GM12878 (cell line): ENCODE data around the gene MBOAT7. TPM values are rescaled to one million over a fixed set of nuclear protein-coding genes. Genes with fewer than 3 reads are reported as not detected.

Experiments
- ATF7 ChIP-seq: fragments of 450-650 bp; IDR thresholded peaks from 2 replicates; pipeline ENCODE4 v1.6.1; 2016; ENCODE audit warnings: low read depth, mild to moderate bottlenecking
- BCL11A ChIP-seq: IDR thresholded peaks from 2 replicates; pipeline ENCODE4 v1.6.1; 2011; ENCODE audit warnings: low read depth, low read length
- BRCA1 ChIP-seq: IDR thresholded peaks from 2 replicates; pipeline ENCODE4 v1.6.1; 2011; ENCODE audit warnings: low read depth, low read length, improper control_type of control experiment
- CHD2 ChIP-seq: IDR thresholded peaks from 2 replicates; pipeline ENCODE4 v1.6.1; 2011; ENCODE audit warnings: low read depth, low read length, improper control_type of control experiment, borderline replicate concordance
- DPF2 ChIP-seq: fragments of 450-650 bp; IDR thresholded peaks from 2 replicates; pipeline ENCODE4 v1.6.1; 2017; ENCODE audit warnings: mild to moderate bottlenecking
- E2F4 ChIP-seq: IDR thresholded peaks from 2 replicates; pipeline ENCODE4 v1.6.1; 2012; ENCODE audit warnings: low read depth, low read length, improper control_type of control experiment
- ESRRA ChIP-seq: IDR thresholded peaks from 2 replicates; pipeline ENCODE4 v1.6.1; 2012; ENCODE audit warnings: mild to moderate bottlenecking, low read length, improper control_type of control experiment
- FOS ChIP-seq: IDR thresholded peaks from 3 replicates; pipeline ENCODE4 v1.6.1; 2011; ENCODE audit warnings: borderline replicate concordance; ENCODE audit not compliant: insufficient read length; ENCODE audit errors: extremely low read depth
- FOXK2 ChIP-seq: fragments of 450-650 bp; IDR thresholded peaks from 2 replicates; pipeline ENCODE4 v1.6.1; 2017; ENCODE audit warnings: mild to moderate bottlenecking, moderate library complexity
- GABPA ChIP-seq: IDR thresholded peaks from 2 replicates; pipeline ENCODE4 v1.6.1; 2014; ENCODE audit warnings: antibody characterized with exemption, low read depth, mild to moderate bottlenecking, inconsistent platforms
- GATAD2B ChIP-seq: fragments of 450-650 bp; conservative IDR thresholded peaks from 2 replicates; pipeline ENCODE4 v1.6.1; 2017; ENCODE audit warnings: low read depth, mild to moderate bottlenecking, moderate library complexity
- IKZF1 ChIP-seq: fragments of 450-650 bp; conservative IDR thresholded peaks from 2 replicates; pipeline ENCODE4 v1.6.1; 2017; ENCODE audit warnings: antibody characterized with exemption, mild to moderate bottlenecking
- IKZF2 ChIP-seq, 2 experiments: fragments of 450-650 bp; IDR thresholded peaks; 2 replicates each; pipeline ENCODE4 v1.6.1; 2017; ENCODE audit warnings: mild to moderate bottlenecking in 2 of 2, moderate library complexity in 2 of 2
- IRF4 ChIP-seq: IDR thresholded peaks from 2 replicates; pipeline ENCODE4 v1.6.1; 2011; ENCODE audit warnings: low read depth, low read length
- JUNB ChIP-seq: IDR thresholded peaks from 2 replicates; pipeline ENCODE4 v1.6.1; 2016; ENCODE audit warnings: antibody characterized with exemption, mild to moderate bottlenecking
- LARP7 ChIP-seq: fragments of 450-650 bp; IDR thresholded peaks from 2 replicates; pipeline ENCODE4 v1.6.1; 2017; ENCODE audit warnings: mild to moderate bottlenecking
- MAX ChIP-seq: IDR thresholded peaks from 2 replicates; pipeline ENCODE4 v1.6.1; 2012; ENCODE audit warnings: low read depth, low read length, improper control_type of control experiment
- MYB ChIP-seq: fragments of 150-350 bp; IDR thresholded peaks from 2 replicates; pipeline ENCODE4 v1.6.1; 2014; ENCODE audit warnings: mild to moderate bottlenecking, low read depth, low read length, borderline replicate concordance
- NBN ChIP-seq: fragments of 450-650 bp; IDR thresholded peaks from 2 replicates; pipeline ENCODE4 v1.6.1; 2016
- NR2C2 ChIP-seq: IDR thresholded peaks from 2 replicates; pipeline ENCODE4 v1.6.1; 2011; ENCODE audit warnings: borderline replicate concordance, low read depth; ENCODE audit not compliant: control insufficient read depth, insufficient read length
- RAD51 ChIP-seq: fragments of 450-650 bp; IDR thresholded peaks from 2 replicates; pipeline ENCODE4 v1.6.1; 2016; ENCODE audit warnings: moderate library complexity, mild to moderate bottlenecking, inconsistent platforms
- RB1 ChIP-seq: fragments of 450-650 bp; formaldehyde crosslinking; IDR thresholded peaks from 2 replicates; pipeline ENCODE4 v1.6.1; 2017; ENCODE audit warnings: mild to moderate bottlenecking, borderline replicate concordance
- RELA ChIP-seq: fragments of 450-650 bp; IDR thresholded peaks from 2 replicates; pipeline ENCODE4 v1.8.0; 2014; ENCODE audit warnings: borderline replicate concordance; ENCODE audit not compliant: partially characterized antibody
- RUNX3 ChIP-seq: IDR thresholded peaks from 2 replicates; pipeline ENCODE4 v1.6.1; 2012; ENCODE audit warnings: low read length, inconsistent platforms
- SMARCA5 ChIP-seq: fragments of 450-650 bp; IDR thresholded peaks from 2 replicates; pipeline ENCODE4 v1.6.1; 2017; ENCODE audit warnings: mild to moderate bottlenecking
- SMC3 ChIP-seq: IDR thresholded peaks from 2 replicates; pipeline ENCODE4 v1.6.1; 2011; ENCODE audit warnings: low read length, improper control_type of control experiment, borderline replicate concordance
- SREBF1 ChIP-seq: IDR thresholded peaks from 2 replicates; pipeline ENCODE4 v1.6.1; 2012; ENCODE audit warnings: mild to moderate bottlenecking, low read length
- STAT1 ChIP-seq: fragments of 450-650 bp; conservative IDR thresholded peaks from 2 replicates; pipeline ENCODE4 v1.6.1; 2014; ENCODE audit warnings: antibody characterized with exemption, mild to moderate bottlenecking
- STAT3 ChIP-seq: IDR thresholded peaks from 2 replicates; pipeline ENCODE4 v1.6.1; 2011; ENCODE audit warnings: low read depth, low read length, improper control_type of control experiment
- TCF12 ChIP-seq: IDR thresholded peaks from 2 replicates; pipeline ENCODE4 v1.6.1; 2011; ENCODE audit warnings: low read depth, mild to moderate bottlenecking, low read length
- TCF7 ChIP-seq: IDR thresholded peaks from 2 replicates; pipeline ENCODE4 v1.6.1; 2014; ENCODE audit warnings: antibody characterized with exemption, borderline replicate concordance
- ZBTB33 ChIP-seq: fragments of 450-650 bp; IDR thresholded peaks from 2 replicates; pipeline ENCODE4 v1.6.1; 2017; ENCODE audit warnings: mild to moderate bottlenecking
- ZNF217 ChIP-seq: fragments of 450-650 bp; IDR thresholded peaks from 2 replicates; pipeline ENCODE4 v1.6.1; 2017; ENCODE audit warnings: antibody characterized with exemption, mild to moderate bottlenecking
- ZSCAN29 ChIP-seq: fragments of 450-650 bp; IDR thresholded peaks from 2 replicates; pipeline ENCODE4 v1.6.1; 2017; ENCODE audit warnings: mild to moderate bottlenecking, moderate library complexity
- polyA plus RNA-seq, 11 experiments: library from polyadenylated mRNA; depleted of rRNA in 4 of 11; unstranded in 6 of 11; stranded (reverse) in 5 of 11; fragments of >200 nt; fragmentation: Nextera tagmentation in 4 of 11; fragmentation: Illumina TruSeq in 1 of 11; extraction: Ambion mirVana in 4 of 11; extraction: Trizol in 1 of 11; gene quantifications; 1 replicate in 1 of 11; 2 replicates in 10 of 11; pipeline versions ENCODE4 v1.2.1 to v1.2.3, GENCODE V29; 2011 to 2016; ENCODE audit warnings: inconsistent platforms in 2 of 11, missing spikeins in 2 of 11, low read depth in 1 of 11
- total RNA-seq, 4 experiments: library from RNA; depleted of rRNA in 3 of 4; stranded (reverse); fragments of >200 nt in 3 of 4; fragmentation: Illumina TruSeq in 1 of 4; extraction: Trizol in 1 of 4; gene quantifications; 2 replicates each; pipeline versions ENCODE4 v1.2.1 to v1.2.3, GENCODE V29; 2013 to 2021

Gene MBOAT7
- total and polyA plus RNA-seq, 10 of the 15 experiments (the other 5 are each of a cell fraction or from before 2014, with no cell fraction given) = 0.69 to 44.5 (median 21.7) TPM

DNA sequence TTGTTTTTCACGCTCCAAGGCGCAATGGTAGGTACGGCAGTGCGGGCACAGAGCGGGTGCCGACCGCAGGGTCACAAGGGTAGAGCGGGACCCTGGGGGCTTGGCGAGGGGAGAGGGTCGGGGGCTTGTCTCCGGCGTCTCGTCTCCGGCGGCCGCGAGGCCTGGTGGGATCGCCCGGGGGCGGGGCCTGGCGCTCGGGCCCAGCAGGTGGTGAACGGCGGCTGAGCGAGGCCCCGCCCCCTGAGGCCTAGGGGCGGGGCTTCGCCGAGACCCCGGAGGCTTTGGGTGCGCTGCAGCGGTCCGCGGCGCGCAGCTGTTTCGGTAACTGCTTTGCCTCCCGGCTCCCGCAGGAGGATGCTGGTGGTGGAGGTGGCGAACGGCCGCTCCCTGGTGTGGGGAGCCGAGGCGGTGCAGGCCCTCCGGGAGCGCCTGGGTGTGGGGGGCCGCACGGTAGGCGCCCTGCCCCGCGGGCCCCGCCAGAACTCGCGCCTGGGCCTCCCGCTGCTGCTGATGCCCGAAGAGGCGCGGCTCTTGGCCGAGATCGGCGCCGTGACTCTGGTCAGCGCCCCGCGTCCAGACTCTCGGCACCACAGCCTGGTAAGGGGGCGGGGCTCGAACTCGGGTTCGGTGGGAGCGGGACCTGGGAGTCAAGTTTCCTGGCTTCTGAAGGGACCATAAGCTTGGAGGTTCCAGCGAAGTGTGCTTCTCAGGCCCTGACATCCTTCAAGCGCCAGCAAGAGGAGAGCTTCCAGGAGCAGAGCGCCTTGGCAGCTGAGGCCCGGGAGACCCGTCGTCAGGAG, 1.8 kb upstream of the MBOAT7 start, which contains the start of gene TSEN34 (continued):
- TF ChIP-seq ZBTB33 (no peak), ZSCAN29 (no peak), BCL11A (no peak), ATF7 (peak; percentile 78; the same call in 1 of the 2 replicates), DPF2 (peak; percentile 87), STAT1 (no peak), SMC3 (no peak), MAX (peak; percentile 30; the same call in 1 of the 2 replicates), TCF7 (no peak), LARP7 (peak; percentile 91), JUNB (no peak), IKZF1 (peak; percentile 80), IRF4 (no peak), SMARCA5 (no peak), IKZF2 (IDR thresholded peaks at IDR 0.05) (no peak), FOXK2 (peak; percentile 81), GATAD2B (peak; percentile 86), BRCA1 (no peak), STAT3 (no peak), FOS (no peak), RUNX3 (no peak), NBN (peak; percentile 6; the same call in 1 of the 2 replicates), E2F4 (0 out of 2 replicates have a peak, but pooled peaks have one; percentile 7), ESRRA (no peak), SREBF1 (0 out of 2 replicates have a peak, but pooled peaks have one; percentile 12), ZNF217 (no peak), RAD51 (no peak), RELA (no peak), TCF12 (peak; percentile 65; the same call in 1 of the 2 replicates), GABPA (no peak), NR2C2 (no peak), RB1 (peak; percentile 49; the same call in 1 of the 2 replicates), MYB (no peak), CHD2 (no peak)
